Activated CD8-positive, alpha-beta memory T cell treated with anti-CD3 and anti-CD28 coated beads for 36 hours (primary cell): ENCODE data around the gene TMEM72. TPM values are rescaled to one million over a fixed set of nuclear protein-coding genes. Genes with fewer than 3 reads are reported as not detected.

Experiments
- CTCF ChIA-PET: fragments of 350-600 bp; sonication (Branson Sonifier 250); formaldehyde crosslinking; loops from one replicate; lab custom pipeline; 2021; ENCODE audit warnings: antibody characterized with exemption; lab: Charles Lee
- POLR2A ChIA-PET: fragments of 350-600 bp; sonication (Branson Sonifier 250); formaldehyde crosslinking; loops from one replicate; lab custom pipeline; 2021; ENCODE audit warnings: antibody characterized with exemption; lab: Charles Lee
- total RNA-seq, 2 experiments: library from RNA; stranded (reverse); gene quantifications; one replicate each; pipeline ENCODE4 v1.2.3, GENCODE V29; 2021

Gene TMEM72
- total RNA-seq, 2 experiments from 2014 or later, result not detected

DNA sequence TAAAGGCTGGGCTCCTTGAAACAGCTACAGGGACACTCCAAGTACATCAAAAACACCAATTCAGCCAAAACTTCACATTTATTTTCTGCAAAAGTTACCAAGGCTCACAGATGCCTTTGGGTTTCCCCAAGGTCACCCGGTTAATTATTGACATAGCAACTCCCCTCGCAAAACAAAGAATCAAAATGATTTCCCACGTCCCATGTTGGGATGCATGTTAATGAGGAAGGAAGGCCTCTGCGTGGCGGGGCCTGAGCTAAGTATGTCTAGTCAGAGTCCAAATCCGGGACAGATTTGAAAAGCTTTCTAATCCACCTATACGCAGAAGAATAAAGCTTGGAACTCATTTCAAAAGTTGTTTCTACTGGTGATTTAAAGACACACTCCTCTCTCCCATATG is 535 bp upstream of the TMEM72 start:
- ChIA-PET POLR2A (no interaction called here), CTCF (no interaction called here)

DNA sequence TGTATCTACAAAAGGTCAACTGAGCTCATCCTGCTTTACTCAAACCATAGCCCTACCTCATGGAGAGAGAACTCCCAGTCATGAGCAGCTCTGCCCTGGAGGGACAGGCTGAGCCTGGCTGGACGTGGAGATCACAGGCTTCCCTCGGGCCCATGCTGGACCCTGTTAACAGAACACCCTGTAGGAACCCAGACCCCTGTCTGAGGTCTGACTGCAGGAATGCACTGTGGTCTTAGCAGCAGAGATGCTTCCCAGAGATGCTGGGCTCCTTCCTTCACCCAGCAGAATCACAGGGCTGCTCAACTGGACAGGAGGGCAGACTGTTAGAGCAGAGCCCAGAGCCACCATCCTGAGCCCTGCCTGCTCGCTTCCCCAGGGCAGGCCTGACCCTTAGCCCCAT is 814 bp downstream of the TMEM72 start:
- ChIA-PET POLR2A (no interaction called here), CTCF (no interaction called here)

DNA sequence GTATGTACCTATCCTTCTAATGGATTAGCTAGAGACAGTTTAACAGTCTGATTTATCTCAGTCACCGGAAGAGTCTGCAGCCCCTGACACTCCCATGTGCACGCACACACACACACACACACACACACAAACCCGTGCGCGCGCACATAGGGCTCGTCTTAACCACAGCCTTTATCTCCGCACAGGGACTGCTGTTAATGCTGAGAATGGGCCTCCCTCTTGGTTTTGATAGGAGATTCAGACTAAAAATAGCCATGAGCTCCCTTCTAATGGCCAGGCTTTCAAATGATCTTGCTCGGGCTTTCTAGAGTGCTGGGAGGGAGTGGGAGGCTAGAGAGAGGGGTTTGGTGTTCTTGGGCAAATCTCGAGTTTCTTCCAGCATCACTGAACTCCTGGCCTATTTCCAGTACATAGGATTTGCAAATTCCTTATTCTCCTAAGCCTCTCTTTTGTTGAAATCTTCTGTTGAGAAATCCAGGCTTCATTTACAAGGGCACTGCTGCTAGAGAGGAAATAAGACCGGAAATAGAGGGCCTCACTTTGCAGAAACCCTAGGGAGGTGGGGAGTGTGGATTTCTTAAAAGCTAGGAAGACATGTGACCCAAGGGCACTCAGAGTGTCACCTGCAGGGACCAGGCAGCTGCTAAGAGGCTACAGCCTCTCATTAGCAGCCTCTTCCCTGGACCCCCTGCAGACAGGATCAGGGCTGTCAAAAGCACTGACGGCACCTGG is 2.4 kb downstream of the TMEM72 start:
- ChIA-PET CTCF (interaction anchor here (1.5 kb wide), 1 partner anchor 19 kb away, joined by 4 read pairs; no protein-coding TSS in a partner anchor), POLR2A (no interaction called here)

DNA sequence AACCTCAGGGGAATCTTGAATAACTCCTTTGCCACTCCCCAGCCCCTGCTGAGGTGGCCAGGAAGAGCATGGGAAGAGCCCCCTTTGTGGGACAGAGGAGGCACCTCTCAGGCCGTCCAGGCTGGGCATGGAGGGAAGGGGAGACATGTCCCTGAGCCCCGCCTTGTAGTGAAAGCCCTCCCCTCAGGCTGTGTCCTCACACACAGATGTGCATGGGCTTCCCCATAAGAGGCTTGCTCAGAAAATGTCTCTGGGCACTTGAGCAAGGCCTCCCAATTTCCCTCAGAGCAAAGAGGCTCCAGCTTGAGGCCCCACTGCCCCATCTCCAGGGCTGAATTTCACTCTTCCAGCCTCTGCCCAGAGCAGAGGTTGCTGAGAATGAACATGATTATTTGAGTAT is 3.8 kb downstream of the TMEM72 start:
- CTCF ChIA-PET, result no interaction called here
- POLR2A ChIA-PET, result no interaction called here

DNA sequence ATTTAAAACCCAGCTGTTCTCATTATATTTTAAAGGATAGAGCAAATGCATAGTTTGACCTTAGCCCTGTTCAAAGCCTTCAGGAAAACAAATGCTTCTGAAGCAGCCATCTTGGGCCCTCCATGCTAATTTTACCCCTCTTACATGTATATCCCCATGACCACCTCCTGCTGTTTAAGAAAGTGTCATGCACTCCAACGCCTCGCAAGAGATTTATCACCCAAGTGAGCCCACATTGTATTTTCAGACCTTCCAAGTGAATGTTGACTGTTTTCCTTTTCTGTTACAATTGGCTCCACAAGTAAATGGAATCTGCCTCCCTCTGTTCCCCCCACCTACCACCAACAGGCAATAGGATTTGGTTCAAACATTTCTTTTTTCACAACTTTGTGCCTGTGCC is 5.3 kb downstream of the TMEM72 start:
- ChIA-PET POLR2A (no interaction called here), CTCF (no interaction called here)

DNA sequence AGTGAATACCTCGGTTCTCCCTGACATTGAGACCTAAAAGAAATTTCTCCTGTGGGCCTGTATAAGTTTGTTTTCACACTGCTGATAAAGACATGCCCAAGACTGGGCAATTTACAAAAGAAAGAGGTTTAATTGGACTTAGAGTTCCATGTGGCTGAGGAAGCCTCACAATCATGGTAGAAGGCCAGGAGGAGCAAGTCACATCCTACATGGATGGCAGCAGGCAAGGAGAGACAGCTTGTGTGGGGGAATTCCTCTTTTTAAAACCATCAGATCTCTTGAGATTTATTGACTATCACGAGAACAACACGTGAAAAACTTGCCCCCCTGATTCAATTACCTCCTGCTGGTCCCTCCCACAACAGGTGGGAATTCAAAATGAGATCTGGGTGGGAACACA is 6.7 kb downstream of the TMEM72 start:
- CTCF ChIA-PET, result no interaction called here

DNA sequence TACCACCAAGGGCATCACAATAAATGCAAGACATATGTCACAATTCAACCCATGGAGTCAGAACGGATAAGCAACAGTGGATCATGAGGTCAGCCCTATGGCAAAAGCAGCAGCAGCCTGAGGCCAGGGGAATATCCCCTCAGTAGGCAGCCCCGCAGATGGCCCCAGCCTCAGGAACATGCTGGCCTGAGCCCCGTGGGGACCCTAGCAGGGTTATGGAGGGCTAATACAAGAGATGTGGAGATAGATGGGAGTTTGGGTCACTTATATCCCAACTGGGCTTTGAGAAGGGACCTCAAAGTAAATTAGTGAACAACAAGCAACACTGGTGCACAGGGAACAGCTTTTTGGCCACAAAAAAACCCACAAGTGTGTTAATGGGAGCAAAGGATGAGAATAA is 9.1 kb downstream of the TMEM72 start:
- ChIA-PET CTCF (no interaction called here), POLR2A (no interaction called here)

More for the DNA sequence above, 6.7 kb downstream of the TMEM72 start:
- POLR2A ChIA-PET, result no interaction called here

DNA sequence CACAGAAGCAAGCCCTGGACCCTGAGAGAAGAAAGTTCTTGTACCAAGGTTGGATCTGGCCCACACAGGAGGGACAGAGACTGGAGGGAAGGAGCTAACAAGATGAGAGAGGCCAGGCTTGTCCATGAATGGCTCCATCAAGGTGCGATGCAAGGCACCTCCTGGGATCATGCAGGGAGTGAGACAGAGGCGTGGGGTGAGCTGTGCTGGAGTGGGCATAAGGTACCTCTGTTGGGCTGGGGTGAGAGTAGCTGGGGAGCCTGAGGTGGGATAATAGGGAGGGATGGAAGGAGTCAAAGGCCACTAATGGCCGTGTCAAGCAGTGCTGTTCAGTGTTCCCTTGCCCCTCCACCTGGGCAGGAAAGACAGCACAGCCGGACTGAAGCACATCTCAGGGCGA is 9.9 kb downstream of the TMEM72 start:
- POLR2A ChIA-PET, result no interaction called here
- CTCF ChIA-PET, result no interaction called here

DNA sequence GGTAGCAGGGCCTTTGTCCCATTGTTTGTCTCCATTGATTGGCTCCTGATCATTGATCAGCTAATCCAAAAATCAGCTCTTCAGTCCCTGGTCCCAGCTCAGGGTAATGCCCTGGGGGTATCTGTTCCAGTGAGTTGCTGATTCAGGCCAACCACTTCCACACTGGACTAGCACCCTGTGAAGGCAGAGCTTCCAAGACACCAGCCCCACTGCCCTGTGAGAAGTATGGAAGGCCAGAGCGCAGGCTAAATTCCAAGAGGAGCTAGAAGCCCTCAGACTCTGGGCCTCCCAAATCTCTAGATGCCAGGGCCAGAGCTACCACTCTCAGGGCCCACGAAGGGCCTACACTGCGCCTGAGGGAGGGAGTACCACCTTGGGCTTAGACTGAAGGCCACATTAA is 10.4 kb downstream of the TMEM72 start:
- POLR2A ChIA-PET, result no interaction called here
- CTCF ChIA-PET, result no interaction called here

DNA sequence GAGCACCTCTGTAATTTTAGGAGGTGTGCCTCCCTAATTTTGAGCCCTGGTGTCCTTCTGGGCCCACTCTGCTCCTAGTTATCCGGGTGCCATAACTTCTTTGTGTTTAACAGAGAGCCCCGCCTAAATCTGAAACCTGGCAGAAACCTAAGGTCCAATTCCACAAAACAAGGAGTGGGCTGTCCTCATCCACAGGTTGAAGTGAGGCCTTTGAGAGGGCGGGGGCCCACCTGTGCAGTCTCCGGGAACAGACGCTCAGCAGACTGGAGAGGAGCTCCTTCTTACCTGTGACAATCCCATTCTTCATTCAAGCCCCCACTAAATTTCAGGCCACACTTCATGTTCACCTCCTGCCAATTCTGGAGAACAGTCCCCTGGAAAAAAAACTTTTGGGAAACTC is 10.9 kb downstream of the TMEM72 start:
- ChIA-PET CTCF (no interaction called here), POLR2A (no interaction called here)

DNA sequence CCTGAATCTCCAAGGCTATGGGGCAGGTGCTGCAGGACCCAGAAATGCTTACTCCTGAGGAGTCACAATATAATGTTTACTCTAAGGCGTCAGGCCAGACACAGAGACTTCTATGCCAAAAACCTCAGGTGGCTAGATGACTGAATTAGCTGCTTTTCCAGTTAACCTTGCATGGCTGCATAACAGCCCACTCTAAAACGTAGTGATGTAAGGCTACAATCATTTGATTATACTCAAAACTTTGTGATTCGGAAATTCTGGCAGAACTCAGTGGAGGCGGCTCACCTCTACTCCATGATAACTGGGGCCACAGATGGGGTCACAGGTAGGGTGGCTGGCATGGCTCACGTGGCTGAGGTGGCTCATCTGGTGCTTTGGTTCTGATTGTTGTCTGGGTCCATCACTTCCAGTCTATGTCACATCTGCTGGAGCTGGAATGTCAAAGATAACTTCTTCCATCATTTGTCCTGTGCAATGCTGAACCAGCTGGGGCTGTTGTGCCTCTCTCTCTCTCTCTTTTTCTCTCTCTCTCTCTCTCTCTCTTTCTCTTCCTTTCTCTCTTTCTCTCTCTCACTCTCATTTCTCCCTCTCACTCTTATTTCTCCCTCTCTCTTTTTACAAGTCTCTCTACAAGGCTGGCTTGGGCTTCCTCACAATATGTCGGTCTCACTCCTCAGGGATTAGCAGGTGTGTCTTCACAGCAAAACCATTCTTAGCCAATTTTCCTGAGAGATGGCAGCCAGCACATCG is 11.8 kb downstream of the TMEM72 start:
- POLR2A ChIA-PET, result no interaction called here
- CTCF ChIA-PET, result no interaction called here

DNA sequence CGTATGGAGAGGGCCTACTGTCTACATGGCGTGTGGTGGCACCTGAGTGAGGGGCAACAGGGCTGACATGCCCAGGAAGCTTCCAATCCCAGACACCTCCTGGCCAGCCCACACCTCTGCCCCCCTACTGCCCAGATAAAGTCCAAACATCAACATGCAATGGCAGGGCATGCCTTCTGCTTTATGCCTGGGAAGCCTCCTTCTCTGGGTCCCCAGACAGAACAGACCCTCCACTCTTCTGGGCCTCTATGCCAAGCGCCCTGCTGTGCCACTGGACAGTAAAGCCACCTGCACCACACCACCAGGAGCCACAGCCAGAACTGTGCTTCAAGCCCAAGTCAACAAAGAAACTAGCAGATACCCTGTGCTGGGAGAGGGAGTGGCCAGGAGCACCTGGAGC is 12.5 kb downstream of the TMEM72 start:
- ChIA-PET CTCF (no interaction called here), POLR2A (no interaction called here)

DNA sequence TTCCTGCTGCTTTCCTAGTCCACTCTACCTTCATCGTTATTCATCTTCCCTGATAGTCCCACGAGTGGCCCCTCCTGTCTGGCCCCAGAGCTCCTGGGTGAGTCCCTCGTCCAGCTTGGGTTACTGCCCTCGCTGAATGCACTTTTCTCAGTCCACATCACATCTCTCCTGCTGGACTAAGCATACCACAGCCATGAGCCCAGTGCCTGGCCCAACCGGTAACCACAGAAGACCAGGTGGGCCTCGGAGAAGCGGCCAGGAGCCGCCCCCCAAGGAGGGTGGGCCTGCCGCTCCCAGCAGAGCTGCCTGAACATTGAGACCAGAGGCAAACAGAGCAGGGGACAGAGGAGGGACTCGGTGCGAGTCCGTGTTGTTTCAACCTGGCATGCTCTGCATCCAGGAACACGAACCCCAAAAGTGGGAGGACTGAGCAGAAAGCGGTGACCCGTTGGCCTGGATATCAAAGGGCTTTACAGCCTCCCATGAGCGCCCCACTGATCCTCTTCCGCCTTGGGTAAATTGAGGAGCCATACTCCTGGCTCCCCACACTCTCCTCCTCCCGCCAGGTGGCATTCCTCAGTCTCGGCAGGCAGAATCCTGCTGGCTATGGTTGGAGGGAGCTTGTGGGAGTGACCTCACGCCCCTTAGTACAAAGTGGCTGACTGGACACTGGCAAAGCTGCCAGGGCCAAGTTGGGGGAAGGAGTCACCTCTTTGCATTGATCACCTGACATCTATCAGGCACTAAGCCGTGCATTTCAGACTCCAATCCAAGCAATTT is 13.3 kb downstream of the TMEM72 start:
- POLR2A ChIA-PET, result no interaction called here
- CTCF ChIA-PET, result no interaction called here

DNA sequence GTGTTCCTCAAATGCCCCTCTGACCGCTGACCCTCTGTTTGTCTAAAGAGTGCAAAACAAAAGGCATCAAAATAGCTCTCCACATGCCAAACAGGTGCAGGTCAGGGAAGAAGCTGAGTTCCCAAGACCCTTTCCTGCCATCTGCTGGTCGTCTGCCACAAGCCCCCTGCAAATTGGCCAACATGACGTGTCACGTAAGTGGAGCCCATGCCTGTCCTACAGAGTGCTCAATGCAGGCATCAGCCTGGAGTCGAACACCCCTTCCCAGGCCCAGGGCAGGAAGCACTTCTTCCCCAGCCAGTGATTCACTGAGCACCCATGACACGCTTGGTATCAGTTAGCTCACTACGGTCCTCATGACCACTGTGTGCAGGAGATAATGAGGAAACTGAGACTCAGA is 14.1 kb downstream of the TMEM72 start:
- POLR2A ChIA-PET, result interaction anchor here (0.5 kb wide), 1 partner anchor 412 kb away, joined by 3 read pairs; no protein-coding TSS in a partner anchor
- CTCF ChIA-PET, result no interaction called here

DNA sequence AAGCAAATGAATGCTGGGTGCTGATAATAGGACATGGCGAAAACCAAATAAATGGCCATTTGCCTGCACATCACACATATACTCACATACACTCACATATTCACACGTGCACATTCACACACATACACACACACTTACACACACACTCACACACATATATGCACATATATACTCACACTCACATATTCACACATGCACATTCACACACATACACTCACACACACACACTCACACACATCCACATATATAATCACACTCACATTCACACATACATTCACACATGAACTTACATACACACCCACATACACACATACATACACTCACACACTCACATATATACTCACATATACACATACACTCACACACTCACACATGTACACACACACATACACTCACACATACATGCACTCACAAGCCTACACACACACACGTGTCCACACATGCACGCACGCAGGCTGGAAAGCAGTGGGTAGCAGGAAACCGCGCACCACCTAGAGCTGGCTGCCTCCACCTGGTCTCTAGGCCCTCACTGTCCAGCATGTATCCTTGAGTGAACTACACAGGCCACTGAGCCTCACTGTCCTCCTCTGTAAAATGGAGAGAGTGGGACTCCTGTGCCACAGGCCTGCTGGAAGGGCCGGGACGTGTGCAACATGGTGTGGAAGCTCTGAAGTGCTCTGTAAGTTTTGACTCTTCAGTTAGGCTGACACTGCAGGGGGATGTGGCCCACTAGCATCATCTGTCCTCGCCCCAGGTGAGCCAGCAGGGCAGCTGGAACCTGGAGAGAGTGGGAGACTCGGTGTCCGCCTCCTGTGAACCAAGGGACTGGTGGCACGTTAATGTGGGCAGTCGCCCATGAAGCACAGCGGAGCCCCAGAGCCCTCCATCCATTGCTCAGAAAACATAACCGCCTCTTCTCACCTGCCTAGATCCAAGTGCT is 14.9 kb downstream of the TMEM72 start:
- CTCF ChIA-PET, result no interaction called here
- POLR2A ChIA-PET, result no interaction called here

DNA sequence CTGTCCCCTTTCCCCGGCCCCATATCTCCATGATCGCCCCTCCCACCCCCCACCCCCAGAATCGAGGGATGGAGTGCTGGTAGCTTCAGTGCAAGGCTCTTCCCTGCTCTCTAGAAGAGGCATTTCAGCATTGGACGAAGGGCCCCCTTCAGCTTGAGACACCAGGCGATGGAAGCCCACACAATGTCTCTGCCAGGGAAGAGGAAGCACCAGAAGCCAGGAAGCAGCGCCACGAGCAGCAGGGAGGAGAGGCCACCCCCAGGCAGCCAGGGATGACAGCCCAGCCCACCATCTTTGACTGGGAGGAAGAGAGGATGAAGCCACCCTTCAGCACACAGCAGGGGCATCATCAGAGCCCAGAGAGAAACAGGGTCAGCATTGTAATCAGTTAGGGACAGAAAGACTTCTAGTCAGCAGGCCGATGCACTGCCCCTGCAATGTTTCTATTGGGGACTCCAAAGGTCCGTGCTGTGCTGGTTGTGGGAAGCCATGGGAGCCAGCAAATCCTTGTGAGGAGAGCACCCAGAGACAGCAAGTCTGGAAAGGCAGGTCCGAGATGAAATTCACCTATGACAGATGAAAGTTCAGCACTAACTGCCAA is 15.7 kb downstream of the TMEM72 start:
- ChIA-PET CTCF (no interaction called here), POLR2A (no interaction called here)

DNA sequence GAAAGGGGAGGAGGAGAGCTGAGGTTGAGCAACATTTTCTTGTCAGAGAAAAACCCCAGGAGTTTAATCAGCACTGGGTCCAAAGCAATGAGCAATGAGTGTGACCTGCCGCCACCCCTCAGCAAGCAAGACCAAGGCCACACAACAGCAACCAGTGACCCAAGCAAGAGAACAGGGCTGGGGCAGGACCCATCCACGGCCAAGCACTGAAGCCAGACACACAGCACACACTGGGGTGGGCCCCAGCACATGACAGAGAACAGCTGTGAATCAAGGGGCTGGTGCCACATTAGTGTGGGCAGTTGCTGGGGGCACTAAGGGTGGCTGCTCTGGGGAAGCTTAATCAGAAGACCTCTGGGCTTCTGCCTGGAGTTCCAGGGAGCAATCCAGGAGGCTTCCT is 16.2 kb downstream of the TMEM72 start:
- CTCF ChIA-PET, result no interaction called here

DNA sequence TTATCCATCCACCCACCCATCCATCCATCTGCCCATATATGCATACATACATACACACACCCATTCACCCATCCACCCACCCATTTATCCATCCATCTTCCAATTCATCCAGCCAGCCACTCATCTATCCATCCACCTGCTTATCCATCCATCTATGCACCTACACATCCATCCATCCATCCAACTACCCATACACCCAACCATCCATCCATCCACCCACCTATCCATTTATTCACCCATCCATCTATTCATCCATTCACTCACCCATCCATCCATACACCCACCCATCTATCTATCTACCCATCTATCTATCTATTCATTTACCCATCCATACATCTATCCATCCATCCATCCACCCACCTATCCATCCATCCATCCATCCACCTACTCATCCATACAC is 17.3 kb downstream of the TMEM72 start:
- POLR2A ChIA-PET, result no interaction called here

More for the DNA sequence above, 16.2 kb downstream of the TMEM72 start:
- POLR2A ChIA-PET, result no interaction called here

More for the DNA sequence above, 17.3 kb downstream of the TMEM72 start:
- CTCF ChIA-PET, result no interaction called here
